ENCODE data around the gene MED22. TPM values are rescaled to one million over a fixed set of nuclear protein-coding genes. Genes with fewer than 3 reads are reported as not detected.

The MED22 gene
- polyA plus RNA-seq, 1 donor from 2014 or later = 26.7 TPM

DNA sequence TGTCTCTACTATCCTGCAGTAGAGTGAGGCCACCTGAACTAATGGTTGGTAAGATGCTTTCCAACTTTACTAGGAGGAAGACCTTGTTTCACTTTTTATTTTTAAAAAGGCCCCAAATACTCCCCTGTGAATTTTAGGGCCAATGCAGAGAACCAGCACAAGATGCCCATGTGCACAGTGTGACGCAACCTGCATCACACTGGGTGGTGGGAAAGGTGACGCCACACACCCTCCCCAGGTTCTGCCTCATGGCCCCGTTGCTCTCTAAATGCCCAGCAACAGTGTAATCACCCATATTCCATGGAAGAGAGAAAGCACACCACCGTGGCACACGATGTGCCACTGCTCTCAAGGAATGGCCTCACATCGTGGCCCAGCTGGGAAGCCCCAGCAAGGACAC lies 21.5 kb upstream of the MED22 start:
- peaks cover 37 to 44% (median 39%) of the 10 kb centered on the region in 3 donors for H3K4me1 Mint-ChIP-seq
- H3K9me3 Mint-ChIP-seq = no peaks in the 10 kb centered on the region
- H3K36me3 Mint-ChIP-seq = no peaks in the 10 kb centered on the region
- H3K4me3 Mint-ChIP-seq = peak overlapping the region in 1 of 4 donors; percentile 32
- no peaks in the 10 kb centered on the region for H3K27me3 Mint-ChIP-seq
- H3K27ac Mint-ChIP-seq = no peak overlapping the region

DNA sequence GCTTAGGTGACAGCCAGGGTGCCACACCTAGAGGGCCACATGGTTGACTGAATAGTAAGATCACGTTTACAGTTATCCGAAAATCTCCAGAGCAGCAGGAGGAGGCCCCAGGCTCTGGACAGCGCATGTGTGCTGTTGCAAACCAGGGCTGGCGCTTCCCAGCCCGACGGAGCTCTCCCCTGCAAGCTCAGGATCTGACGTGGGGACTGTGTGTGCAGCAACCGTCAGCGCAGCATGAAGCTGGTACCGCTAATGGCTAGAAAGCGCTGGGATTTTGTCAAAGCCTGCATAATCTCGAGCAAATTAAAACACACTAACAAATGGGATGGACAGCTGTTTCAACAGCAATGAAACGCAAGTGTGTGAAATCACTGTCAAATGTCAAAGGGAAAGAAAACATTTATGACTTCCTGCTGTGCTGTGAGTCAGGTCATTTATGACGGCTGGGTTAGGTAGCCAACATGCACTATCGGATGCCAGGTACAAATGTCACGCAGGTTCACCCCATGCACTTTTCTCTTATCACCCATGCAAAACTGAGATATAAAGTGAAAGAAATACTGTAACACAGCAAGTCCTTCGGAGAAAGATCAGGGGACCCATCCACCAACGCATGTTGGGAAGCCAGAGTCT lies 20.4 kb upstream of the MED22 start:
- H3K27me3 Mint-ChIP-seq = no peaks in the 10 kb centered on the region
- H3K4me1 Mint-ChIP-seq = peaks cover 34 to 41% (median 36%) of the 10 kb centered on the region in 3 donors
- H3K36me3 Mint-ChIP-seq = no peaks in the 10 kb centered on the region
- H3K9me3 Mint-ChIP-seq = no peaks in the 10 kb centered on the region
- no peak overlapping the region for H3K27ac Mint-ChIP-seq
- peak overlapping the region in 1 of 4 donors; percentile 39 for H3K4me3 Mint-ChIP-seq

DNA sequence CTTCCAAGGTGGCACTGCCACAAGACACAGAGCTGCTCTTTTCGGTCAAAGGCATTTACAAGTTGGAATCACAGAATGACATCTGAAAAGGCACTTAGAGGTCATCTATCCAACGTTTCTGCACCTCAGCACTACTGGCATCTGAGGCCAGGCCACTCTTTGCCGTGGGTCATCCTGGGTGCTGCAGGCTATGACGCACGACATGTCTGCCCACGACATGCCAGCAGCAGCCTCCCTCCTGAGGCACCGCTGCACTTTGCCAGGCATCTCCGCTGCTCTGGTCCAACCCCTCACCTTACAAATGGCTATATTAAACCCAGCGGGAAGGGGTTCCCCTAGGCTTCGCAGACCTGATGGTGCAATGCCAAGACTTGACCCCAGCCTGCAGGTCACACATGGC lies 19.8 kb upstream of the MED22 start:
- Mint-ChIP-seq H3K27me3 (no peaks in the 10 kb centered on the region), H3K4me1 (peaks cover 32 to 39% (median 34%) of the 10 kb centered on the region in 3 donors), H3K27ac (no peak overlapping the region), H3K36me3 (no peaks in the 10 kb centered on the region), H3K9me3 (no peaks in the 10 kb centered on the region), H3K4me3 (peak overlapping the region in 1 of 4 donors; percentile 39)

DNA sequence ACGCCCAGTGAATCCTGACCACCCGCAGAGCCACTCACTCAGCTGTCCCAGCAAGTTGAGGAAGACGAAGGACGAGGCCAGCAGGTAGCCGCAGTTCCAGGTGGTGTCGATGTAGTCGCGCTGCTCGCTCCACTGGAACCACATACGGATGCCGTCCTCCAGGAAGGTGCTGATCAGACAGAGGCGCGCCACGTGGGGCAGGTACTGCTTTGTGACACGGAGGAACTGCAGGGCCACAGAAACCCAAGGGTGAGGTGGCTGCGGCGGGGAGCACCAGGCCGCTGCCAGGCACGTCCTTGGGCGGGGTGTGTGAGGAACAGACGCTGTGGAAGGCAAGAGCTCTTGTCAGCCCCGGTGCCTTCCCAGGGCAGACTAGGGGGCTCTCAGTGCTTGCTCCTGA lies 19.3 kb upstream of the MED22 start:
- no peaks in the 10 kb centered on the region for H3K9me3 Mint-ChIP-seq
- no peaks in the 10 kb centered on the region for H3K27me3 Mint-ChIP-seq
- H3K36me3 Mint-ChIP-seq = no peaks in the 10 kb centered on the region
- H3K4me1 Mint-ChIP-seq = peaks cover 28 to 34% (median 30%) of the 10 kb centered on the region in 3 donors
- peak overlapping the region in 1 of 3 donors; percentile 39 for H3K27ac Mint-ChIP-seq
- no peak overlapping the region for H3K4me3 Mint-ChIP-seq

DNA sequence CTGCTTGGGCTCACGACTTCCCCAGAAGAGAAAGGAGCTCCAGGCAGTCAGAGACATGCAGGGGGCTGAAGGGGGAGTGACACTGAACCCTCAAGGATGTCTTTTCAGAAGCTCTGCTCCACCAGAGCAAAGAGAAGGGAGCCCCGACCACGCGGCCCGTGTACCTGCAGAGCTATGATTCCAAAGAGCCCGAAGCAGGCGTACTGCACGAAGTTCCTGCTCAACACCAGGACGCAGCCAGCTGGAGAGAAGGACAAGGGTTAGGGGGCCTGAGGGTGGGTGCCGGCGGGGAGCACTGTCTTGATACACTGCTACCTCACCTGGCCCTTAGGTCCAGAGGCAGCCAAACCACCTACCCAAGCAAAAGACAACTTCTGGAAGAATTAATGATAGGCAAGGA lies 18.5 kb upstream of the MED22 start:
- H3K27ac Mint-ChIP-seq = no peak overlapping the region
- peaks cover 23 to 27% (median 24%) of the 10 kb centered on the region in 3 donors for H3K4me1 Mint-ChIP-seq
- H3K9me3 Mint-ChIP-seq = no peaks in the 10 kb centered on the region
- H3K36me3 Mint-ChIP-seq = peaks cover 1% of the 10 kb centered on the region
- no peaks in the 10 kb centered on the region for H3K27me3 Mint-ChIP-seq
- no peak overlapping the region for H3K4me3 Mint-ChIP-seq

DNA sequence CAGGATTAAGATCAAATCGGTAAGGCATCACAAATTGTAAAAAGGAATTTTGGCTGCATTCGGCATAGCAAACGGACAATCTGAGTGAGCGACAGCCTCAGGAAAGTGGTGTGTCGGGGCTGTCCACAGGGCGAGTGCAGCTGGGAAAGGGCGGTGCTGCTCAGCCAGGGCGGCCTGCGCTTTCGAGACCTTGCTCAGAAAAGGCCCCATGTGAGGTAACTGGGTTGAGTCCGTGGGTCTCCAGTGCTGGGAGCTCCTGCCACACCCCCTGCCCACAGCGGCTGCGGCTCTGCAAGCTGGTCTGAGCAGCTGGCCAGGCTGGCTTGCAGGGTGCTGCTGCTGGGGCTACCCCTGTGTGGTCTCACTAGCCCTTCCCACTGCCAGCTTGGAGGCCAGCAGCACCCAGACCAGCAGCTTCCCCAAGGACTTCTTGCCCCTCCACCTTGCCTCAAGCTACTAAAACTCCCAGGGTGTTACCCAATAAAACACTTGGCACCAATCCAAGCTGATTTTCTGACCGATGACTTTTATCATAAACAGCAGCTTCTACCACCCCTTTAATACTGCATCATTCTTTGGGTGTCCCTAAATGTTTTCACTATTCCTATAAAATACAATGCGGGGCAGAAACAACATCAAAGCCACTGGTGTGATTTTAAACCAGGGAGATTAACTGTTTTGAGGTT lies 14.6 kb upstream of the MED22 start:
- Mint-ChIP-seq H3K27ac (peak overlapping the region in 1 of 3 donors; percentile 82), H3K36me3 (peaks cover 1% of the 10 kb centered on the region), H3K9me3 (no peaks in the 10 kb centered on the region), H3K27me3 (no peaks in the 10 kb centered on the region), H3K4me3 (peak overlapping the region in 2 of 4 donors; percentile 12 to 74), H3K4me1 (peaks cover 5 to 11% (median 8%) of the 10 kb centered on the region in 3 donors)

DNA sequence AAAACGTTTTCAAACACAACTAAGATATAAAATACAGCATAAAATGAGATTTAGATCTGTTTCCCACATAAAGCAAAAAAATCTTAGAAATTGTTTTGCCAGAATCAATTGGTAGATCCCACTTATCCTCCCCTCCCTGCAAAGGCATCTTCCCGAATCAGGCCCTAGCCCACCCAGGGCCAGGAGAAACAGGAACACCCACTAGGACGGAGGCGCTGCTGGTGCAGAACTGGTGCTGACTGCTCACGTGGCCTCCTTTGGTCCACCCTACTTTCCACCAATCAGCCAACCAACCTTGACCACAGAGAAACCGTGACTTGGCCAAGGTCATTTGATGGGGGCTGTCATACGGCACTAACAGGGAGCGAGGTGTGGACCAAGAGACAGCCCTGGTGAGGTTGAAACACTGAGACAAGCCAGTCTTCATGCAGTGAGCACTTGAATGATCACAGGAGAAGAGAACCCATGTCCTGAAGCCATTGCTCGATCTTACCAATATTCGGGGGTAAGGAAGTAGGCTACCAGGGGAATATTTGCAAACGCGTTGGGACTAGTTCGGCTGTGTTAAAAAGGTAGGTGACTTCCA lies 13.7 kb upstream of the MED22 start:
- H3K27me3 Mint-ChIP-seq = no peaks in the 10 kb centered on the region
- peaks cover 1% of the 10 kb centered on the region for H3K36me3 Mint-ChIP-seq
- H3K9me3 Mint-ChIP-seq = no peaks in the 10 kb centered on the region
- peak overlapping the region in 2 of 3 donors; percentile 28 to 82 for H3K27ac Mint-ChIP-seq
- H3K4me3 Mint-ChIP-seq = peak overlapping the region in 1 of 4 donors; percentile 74
- H3K4me1 Mint-ChIP-seq = peaks cover 5 to 11% (median 11%) of the 10 kb centered on the region in 3 donors

DNA sequence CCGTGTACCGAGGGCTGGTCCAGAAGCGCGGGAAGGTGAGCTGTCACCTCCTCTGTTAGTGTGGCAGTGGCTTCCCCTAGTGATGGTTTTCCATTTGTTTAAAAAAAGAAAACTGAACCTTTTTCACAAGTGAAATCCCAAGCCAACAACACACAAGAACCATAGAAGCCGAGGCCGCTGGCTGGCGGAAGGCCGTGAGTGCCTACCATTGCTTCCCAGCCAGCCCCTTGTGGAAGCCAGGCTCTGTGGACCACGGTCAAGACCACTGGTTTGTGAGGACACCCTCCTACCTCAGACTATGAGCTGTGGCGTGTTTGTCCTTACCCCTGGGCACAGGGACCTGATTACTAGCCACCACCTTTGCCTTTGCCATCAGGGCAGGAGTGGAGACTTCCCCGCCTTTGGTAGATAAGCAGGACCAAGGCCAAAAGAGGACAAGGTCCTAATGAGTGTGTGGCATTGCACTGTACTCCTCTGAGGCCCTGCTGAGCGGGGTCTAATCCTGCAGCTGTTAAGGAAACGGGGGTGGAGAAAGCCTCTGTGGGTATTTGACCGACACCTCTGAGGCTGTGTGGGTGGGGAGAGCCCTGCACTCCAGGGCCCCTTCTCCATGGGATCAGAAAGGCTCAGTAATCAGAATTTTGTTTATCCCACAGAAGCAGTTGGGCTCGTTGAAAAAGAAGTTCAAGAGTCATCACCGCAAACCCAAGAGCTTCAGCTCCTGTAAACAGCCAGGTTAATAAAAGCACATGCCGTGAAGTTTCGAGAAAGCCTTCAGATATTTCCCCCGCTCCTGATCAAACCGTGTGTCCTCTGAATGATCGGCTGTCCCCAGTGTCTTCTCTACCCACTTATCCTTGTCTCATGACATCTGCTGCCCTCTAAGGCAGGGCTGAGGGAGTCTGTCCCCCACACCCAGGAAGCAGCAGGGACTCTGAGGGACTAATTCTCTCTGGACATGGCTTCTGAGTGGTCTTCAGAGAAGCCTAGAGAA lies 12.8 kb upstream of the MED22 start:
- peak overlapping the region in 2 of 3 donors; percentile 28 to 77 for H3K27ac Mint-ChIP-seq
- peaks cover 1% of the 10 kb centered on the region for H3K36me3 Mint-ChIP-seq
- H3K4me3 Mint-ChIP-seq = peak overlapping the region in 2 of 4 donors; percentile 38 to 74
- H3K4me1 Mint-ChIP-seq = peaks cover under 1 to 11% (median 11%) of the 10 kb centered on the region in 3 donors
- H3K27me3 Mint-ChIP-seq = no peaks in the 10 kb centered on the region
- H3K9me3 Mint-ChIP-seq = no peaks in the 10 kb centered on the region

DNA sequence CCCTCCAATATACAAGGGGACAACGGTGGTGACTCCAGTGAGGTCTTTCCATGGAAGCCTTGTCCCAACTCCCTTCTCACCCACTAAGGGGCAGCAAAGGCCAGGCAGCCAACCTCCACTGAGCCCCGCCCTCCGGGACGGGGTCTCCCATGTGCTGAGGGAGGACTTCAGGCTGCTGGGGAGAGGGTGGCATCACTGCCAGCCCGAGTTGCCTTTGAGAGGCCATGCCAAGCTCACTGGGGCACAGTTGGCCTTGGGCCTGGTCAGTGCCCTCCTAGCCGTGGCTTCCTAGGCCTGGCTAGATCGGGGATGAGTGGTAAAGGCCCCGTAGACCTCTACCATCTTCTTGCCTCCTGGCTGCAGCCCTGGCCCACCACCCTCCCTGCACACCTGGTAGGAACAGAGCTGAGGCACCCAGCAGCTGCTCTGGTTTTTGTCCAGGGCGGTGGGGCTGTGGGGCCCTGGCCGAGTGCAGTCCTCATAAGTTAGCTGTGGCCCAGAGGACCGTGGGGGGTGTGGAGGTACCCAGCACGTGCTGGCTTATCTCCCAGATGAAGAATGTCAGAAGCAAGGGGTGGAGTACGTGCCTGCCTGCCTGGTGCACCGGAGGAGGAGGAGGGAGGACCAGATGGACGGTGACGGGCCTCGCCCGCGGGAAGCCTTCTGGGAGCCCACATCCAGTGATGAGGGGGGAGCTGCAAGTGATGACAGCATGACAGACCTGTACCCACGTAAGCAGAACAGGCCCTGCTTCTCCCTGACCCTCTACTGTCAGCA lies 11.7 kb upstream of the MED22 start:
- peak overlapping the region in 2 of 3 donors; percentile 53 to 77 for H3K27ac Mint-ChIP-seq
- no peaks in the 10 kb centered on the region for H3K27me3 Mint-ChIP-seq
- peaks cover 1% of the 10 kb centered on the region for H3K36me3 Mint-ChIP-seq
- peaks cover 0 to 17% (median 11%) of the 10 kb centered on the region in 3 donors for H3K4me1 Mint-ChIP-seq
- peak overlapping the region in 2 of 4 donors; percentile 16 to 68 for H3K4me3 Mint-ChIP-seq
- H3K9me3 Mint-ChIP-seq = no peaks in the 10 kb centered on the region

DNA sequence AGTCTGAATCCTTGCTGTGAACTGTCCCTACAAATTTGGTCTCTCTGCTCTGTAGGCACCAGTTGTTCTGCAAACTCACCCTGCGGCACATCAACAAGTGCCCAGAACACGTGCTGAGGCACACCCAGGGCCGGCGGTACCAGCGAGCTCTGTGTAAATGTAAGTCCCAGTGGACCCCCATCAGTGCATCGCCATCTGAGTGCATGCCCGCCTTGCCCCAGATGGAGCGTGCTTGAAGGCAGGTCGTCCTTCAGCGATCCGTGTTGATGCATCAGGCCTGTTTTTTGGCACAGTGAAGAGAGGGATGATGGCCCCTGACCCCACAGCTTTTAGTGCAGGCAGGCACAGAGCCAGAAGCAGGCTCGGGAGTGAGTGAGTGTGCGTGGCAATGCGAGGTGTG lies 9.7 kb upstream of the MED22 start:
- Mint-ChIP-seq H3K36me3 (peaks cover 1% of the 10 kb centered on the region), H3K9me3 (no peaks in the 10 kb centered on the region), H3K4me3 (peak overlapping the region; percentile 85 to 95 (median 90)), H3K27me3 (no peaks in the 10 kb centered on the region), H3K27ac (peak overlapping the region in 2 of 3 donors; percentile 67 to 74), H3K4me1 (peaks cover 0 to 20% (median 13%) of the 10 kb centered on the region in 3 donors)

DNA sequence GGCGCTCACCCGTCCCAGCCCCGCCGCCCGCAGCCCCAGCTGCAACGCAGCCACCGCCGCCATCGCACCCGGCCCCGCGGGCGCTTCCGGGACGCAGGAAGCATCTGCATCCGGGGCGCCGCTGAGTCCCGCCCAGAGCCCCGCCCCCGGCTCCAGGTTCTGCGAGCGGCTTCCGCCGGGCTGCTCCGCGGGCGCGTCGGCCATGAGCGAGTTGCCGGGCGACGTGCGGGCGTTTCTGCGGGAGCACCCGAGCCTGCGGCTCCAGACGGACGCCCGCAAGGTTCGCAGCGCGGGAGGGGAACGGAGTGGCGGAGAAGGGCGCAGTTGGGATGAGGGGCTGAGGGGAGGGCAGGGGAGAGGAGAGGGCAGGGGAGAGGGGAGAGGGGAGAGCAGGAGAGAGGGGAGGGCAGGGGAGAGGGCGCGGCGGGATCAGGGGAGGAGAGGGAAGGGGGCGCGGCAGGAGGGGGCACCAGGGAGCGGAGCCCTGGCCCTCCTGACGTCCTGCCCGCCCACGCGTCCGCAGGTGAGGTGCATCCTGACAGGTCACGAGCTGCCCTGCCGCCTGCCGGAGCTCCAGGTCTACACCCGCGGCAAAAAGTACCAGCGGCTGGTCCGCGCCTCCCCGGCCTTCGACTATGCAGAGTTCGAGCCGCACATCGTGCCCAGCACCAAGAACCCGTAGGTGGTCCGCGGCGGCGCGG lies 8.6 kb upstream of the MED22 start, which contains the start of the genes SURF1 and SURF2:
SURF1 (minus strand) TSS at position 97 of the 701 bp plus-strand sequence; CDS start at position 63, 34 bp downstream.
SURF2 (plus strand) TSS at position 160 of the 701 bp plus-strand sequence; CDS start at position 203, 43 bp downstream.
- H3K9me3 Mint-ChIP-seq = no peaks in the 10 kb centered on the region
- H3K36me3 Mint-ChIP-seq = no peaks in the 10 kb centered on the region
- peak within 1 kb of the TSS; percentile 85 to 95 (median 94) for H3K4me3 Mint-ChIP-seq
- peak within 1 kb of the TSS; percentile 92 for H3K27ac Mint-ChIP-seq
- no peaks in the 10 kb centered on the region for H3K27me3 Mint-ChIP-seq
- peaks cover 3 to 20% (median 13%) of the 10 kb centered on the region in 3 donors for H3K4me1 Mint-ChIP-seq

DNA sequence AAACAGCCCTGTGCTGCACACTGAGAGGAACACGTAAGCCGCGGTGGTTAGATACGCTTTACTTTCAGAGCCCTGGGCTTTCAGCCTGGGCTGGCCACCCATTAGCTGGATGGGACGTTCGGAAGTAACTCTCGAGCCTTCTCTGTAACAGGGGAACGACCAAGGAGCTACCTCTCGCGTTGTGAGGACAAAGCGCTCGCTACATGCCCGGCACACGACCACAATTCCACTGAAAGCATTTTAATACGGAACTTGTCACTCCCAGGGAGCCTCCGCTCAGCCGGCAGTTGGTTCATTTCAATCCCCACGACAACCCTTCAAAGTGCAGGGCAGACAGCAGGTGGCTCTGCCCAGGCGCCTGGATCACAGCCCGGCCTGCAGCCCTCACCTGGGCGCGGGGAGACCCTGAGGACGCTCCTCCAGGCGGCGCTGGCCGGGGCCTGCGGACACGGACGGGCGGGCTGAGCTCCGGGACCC lies 8.0 kb upstream of the MED22 start:
- no peaks in the 10 kb centered on the region for H3K27me3 Mint-ChIP-seq
- peak overlapping the region; percentile 92 for H3K27ac Mint-ChIP-seq
- H3K9me3 Mint-ChIP-seq = no peaks in the 10 kb centered on the region
- H3K4me1 Mint-ChIP-seq = peaks cover 3 to 20% (median 13%) of the 10 kb centered on the region in 3 donors
- no peaks in the 10 kb centered on the region for H3K36me3 Mint-ChIP-seq
- peak overlapping the region; percentile 85 to 95 (median 94) for H3K4me3 Mint-ChIP-seq

DNA sequence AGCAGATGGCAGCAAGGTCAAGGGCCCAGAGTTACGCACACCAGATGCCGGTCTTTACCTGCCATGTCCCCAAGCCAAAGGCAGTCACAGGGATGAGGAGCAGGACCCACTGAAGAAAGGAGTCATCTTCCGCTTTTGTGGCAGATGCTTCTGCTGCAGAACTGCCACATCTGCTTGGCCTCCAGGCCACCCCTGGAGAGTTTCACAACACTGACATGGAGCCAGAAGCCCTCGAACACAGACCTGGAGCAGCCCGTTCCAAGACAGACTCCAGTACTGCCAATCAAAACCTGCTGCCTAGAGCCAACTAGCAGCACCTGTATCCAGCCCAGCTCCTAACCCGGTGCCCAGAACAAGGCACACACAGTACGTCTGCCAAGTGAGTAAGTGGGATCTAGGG lies 6.8 kb upstream of the MED22 start:
- Mint-ChIP-seq H3K4me1 (peaks cover 3 to 20% (median 11%) of the 10 kb centered on the region in 3 donors), H3K4me3 (peak overlapping the region in 3 of 4 donors; percentile 75 to 95 (median 85)), H3K36me3 (no peaks in the 10 kb centered on the region), H3K27ac (peak overlapping the region; percentile 59 to 92 (median 83)), H3K9me3 (no peaks in the 10 kb centered on the region), H3K27me3 (no peaks in the 10 kb centered on the region)
